Measurements from ENCODE around the gene IL4.

Gene IL4

DNA sequence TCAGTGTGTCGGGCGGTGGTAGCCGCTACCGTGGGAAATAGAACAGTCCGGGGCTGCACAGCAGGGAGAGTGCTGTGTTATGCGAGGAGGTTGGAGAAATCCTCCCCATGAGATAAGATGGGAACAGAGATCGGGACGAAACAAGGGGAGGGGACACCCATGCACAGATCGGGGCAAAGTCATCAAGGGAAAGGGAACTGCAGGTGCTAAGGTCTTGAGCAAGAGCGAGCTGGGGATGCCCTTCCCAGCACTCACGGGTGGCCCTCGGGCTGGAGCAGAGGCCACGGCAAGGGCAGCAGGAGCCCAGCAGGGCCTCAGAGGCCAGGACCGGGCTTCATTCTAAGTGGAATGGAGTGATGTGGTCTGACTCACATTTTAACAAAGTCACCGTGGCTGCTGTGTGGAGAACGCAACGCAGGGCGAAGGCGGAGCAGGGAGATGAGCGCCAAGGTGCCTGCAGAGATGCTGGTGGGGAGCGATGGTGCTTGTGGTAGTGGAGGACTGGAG lies 8.2 kb upstream of the IL4 start:
- TF ChIP-seq, protein P1, sequence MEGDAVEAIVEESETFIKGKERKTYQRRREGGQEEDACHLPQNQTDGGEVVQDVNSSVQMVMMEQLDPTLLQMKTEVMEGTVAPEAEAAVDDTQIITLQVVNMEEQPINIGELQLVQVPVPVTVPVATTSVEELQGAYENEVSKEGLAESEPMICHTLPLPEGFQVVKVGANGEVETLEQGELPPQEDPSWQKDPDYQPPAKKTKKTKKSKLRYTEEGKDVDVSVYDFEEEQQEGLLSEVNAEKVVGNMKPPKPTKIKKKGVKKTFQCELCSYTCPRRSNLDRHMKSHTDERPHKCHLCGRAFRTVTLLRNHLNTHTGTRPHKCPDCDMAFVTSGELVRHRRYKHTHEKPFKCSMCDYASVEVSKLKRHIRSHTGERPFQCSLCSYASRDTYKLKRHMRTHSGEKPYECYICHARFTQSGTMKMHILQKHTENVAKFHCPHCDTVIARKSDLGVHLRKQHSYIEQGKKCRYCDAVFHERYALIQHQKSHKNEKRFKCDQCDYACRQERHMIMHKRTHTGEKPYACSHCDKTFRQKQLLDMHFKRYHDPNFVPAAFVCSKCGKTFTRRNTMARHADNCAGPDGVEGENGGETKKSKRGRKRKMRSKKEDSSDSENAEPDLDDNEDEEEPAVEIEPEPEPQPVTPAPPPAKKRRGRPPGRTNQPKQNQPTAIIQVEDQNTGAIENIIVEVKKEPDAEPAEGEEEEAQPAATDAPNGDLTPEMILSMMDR (IDR thresholded peaks at IDR 0.05; ENCODE audit: poor library complexity, severe bottlenecking) = no peak
- no peak for ATAC-seq (ENCODE audit: low read depth)
- Histone ChIP-seq H3K9me3 (ENCODE audit: severe bottlenecking) (no peaks in the 10 kb centered on the region), H3K27ac (ENCODE audit: poor library complexity, severe bottlenecking) (no peak overlapping the region), H3K4me1 (ENCODE audit: insufficient read depth, poor library complexity, severe bottlenecking) (no peaks in the 10 kb centered on the region), H3K36me3 (ENCODE audit: low read depth) (no peaks in the 10 kb centered on the region), H3K27me3 (ENCODE audit: insufficient read depth, poor library complexity, severe bottlenecking) (no peaks in the 10 kb centered on the region), H3K4me3 (ENCODE audit: severe bottlenecking) (no peak overlapping the region)
- no peak for DNase-seq (ENCODE audit: low spot score)

DNA sequence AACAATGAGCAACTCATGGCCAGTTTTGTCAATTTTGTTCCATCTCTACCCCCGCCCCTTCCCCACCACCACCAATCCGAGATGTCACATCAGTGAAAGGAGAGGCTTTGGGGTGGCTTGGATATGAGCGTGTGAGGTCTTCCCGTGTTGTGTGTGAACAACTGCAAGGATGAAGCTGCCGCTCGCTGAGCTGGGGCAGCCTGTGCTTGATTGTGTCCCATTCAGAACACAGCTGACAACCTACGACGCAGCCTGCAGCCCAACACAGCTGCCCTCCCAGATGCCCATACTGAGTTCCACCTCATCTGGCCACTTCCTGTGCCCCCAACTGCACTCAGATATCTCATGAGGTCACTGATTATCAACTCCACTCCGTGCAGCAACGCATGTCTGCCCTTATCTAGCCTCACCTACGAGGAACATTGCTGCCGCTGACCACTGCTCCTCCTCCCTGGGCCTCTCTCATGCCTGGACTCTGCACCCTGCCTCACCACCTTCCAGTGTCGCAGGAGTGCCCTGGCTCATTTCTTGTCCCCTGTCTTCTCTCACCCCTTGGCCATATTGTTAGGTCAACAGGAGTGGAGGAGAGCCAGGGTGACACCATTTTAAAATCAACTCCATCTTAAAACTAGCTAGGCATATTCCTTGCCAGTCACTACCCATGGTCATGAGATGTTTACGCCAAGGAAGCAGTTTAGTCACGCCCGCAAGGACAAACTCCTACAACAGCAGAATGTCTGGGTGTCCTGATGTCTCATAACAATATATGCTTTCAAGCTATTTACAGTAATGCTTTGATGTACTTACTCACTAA lies 7.3 kb upstream of the IL4 start:
- H3K4me1 ChIP-seq (ENCODE audit: insufficient read depth, poor library complexity, severe bottlenecking) = no peaks in the 10 kb centered on the region
- no peak for DNase-seq (ENCODE audit: low spot score)
- no peak overlapping the region for H3K27ac ChIP-seq (ENCODE audit: poor library complexity, severe bottlenecking)
- no peaks in the 10 kb centered on the region for H3K27me3 ChIP-seq (ENCODE audit: insufficient read depth, poor library complexity, severe bottlenecking)
- ATAC-seq (ENCODE audit: low read depth) = no peak
- no peaks in the 10 kb centered on the region for H3K36me3 ChIP-seq (ENCODE audit: low read depth)
- H3K9me3 ChIP-seq (ENCODE audit: severe bottlenecking) = no peaks in the 10 kb centered on the region
- no peak overlapping the region for H3K4me3 ChIP-seq (ENCODE audit: severe bottlenecking)
- TF ChIP-seq, protein P1 (IDR thresholded peaks at IDR 0.05; ENCODE audit: poor library complexity, severe bottlenecking) = no peak

DNA sequence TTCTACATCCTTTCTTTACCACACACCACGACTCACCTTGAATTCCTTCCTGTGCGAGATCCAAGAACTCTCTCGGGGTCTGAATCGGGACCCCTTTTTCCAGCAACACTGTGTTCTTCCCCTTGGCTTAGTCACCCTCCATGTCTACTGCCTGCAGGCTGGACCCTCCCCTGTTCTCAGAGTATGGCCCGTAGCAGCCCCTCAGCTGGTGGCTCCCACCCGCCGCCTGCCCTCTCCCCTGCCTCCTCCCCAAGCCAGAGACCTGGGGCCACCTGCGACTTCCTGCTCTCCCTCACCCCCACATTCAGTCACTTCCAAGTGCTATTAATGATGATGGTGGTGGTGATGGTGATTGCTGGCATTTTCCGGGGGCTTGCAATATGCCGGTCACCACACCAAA lies 6.5 kb upstream of the IL4 start:
- Histone ChIP-seq H3K4me1 (ENCODE audit: insufficient read depth, poor library complexity, severe bottlenecking) (no peaks in the 10 kb centered on the region), H3K4me3 (ENCODE audit: severe bottlenecking) (no peak overlapping the region), H3K9me3 (ENCODE audit: severe bottlenecking) (no peaks in the 10 kb centered on the region), H3K27ac (ENCODE audit: poor library complexity, severe bottlenecking) (no peak overlapping the region), H3K36me3 (ENCODE audit: low read depth) (no peaks in the 10 kb centered on the region), H3K27me3 (ENCODE audit: insufficient read depth, poor library complexity, severe bottlenecking) (no peaks in the 10 kb centered on the region)
- ATAC-seq (ENCODE audit: low read depth) (no peak), DNase-seq (ENCODE audit: low spot score) (no peak)
- TF ChIP-seq, protein P1 (IDR thresholded peaks at IDR 0.05; ENCODE audit: poor library complexity, severe bottlenecking) = no peak

DNA sequence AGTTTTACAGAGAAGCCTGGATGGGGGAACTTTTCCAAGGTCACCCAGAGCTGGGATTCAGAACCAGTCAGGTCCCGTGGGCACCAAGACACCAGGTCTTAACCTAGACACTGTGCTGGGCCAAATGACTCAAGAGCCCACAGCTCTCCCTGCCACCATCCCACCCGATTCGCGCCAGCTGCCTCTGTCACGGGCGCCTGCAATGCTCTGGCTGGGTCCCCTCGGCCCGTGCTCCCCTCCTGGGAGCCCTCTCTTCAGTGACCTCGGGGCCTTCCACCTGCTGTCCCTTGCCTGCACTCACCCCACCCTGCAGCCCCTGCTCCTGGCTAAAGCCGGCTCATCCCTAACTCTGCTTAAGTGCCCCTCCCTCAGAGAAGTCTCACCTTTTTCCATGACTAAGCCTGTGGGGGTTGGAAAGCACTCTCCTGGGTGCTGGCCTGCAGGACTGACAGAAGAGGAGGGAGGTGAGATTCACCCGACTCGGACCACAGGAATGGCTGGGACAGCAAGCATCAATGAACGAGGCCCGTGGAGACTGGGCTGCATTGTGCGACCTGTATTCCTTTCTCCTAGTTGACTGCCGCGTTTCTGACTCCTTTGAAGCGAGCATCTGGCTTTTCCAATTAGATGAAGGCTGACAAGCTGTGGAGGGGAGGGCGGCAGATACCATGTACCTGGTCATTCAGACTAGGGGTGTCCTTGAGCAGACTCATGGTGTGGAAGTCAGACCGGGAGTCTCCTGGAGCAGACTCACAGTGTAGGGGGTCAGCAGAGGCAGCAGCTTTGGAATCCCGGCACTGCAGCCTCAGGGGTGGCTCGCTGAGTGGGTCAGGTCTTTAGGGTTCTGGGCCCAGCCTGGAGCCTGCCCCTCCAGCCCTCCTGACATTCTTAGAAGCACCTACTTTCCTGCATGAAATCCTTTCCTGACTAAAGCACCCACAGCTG lies 5.8 kb upstream of the IL4 start:
- no peak for DNase-seq (ENCODE audit: low spot score)
- Histone ChIP-seq H3K36me3 (ENCODE audit: low read depth) (no peaks in the 10 kb centered on the region), H3K4me1 (ENCODE audit: insufficient read depth, poor library complexity, severe bottlenecking) (no peaks in the 10 kb centered on the region), H3K27ac (ENCODE audit: poor library complexity, severe bottlenecking) (no peak overlapping the region), H3K27me3 (ENCODE audit: insufficient read depth, poor library complexity, severe bottlenecking) (no peaks in the 10 kb centered on the region), H3K4me3 (ENCODE audit: severe bottlenecking) (no peak overlapping the region), H3K9me3 (ENCODE audit: severe bottlenecking) (no peaks in the 10 kb centered on the region)
- 0 out of 3 replicates have a peak, but pooled peaks have one; percentile 43 for ATAC-seq (ENCODE audit: low read depth)
- TF ChIP-seq, protein P1 (IDR thresholded peaks at IDR 0.05; ENCODE audit: poor library complexity, severe bottlenecking) = no peak

Measured in RWPE2 (cell line).